Aorta (tissue), 5 donors: ENCODE data around the gene PPP2R2D. TPM values are rescaled to one million over a fixed set of nuclear protein-coding genes. Genes with fewer than 3 reads are reported as not detected.

ENCODE experiments used
- ATAC-seq: fragments of 200-7000 bp; cut with Tn5 transposase; one replicate; pipeline ENCODE4 v1.9.1; 2022; ENCODE audit warnings: moderate library complexity; ENCODE audit not compliant: low FRiP score
- DNase-seq, 2 donors: peaks; one replicate each; pipeline ENCODE4 v3.0.0-alpha.2; 2020
- H3K27ac ChIP-seq, 2 donors: one replicate each; pipeline ENCODE4 v1.5.1; 2013; ENCODE audit warnings: low read length in 2 of 2, mild to moderate bottlenecking in 2 of 2, moderate library complexity in 2 of 2, control low read depth in 1 of 2, inconsistent platforms in 1 of 2, low read depth in 1 of 2
- H3K27me3 ChIP-seq, 2 donors: one replicate each; pipeline ENCODE4 v1.6.1; 2013; ENCODE audit warnings: control low read depth in 1 of 2, low read length in 1 of 2, mild to moderate bottlenecking in 1 of 2, moderate library complexity in 1 of 2; ENCODE audit not compliant: insufficient read depth in 2 of 2, control insufficient read depth in 1 of 2
- H3K36me3 ChIP-seq, 2 donors: one replicate each; pipeline ENCODE4 v1.6.1; 2013; ENCODE audit warnings: control low read depth in 1 of 2, low read length in 1 of 2, mild to moderate bottlenecking in 1 of 2; ENCODE audit not compliant: insufficient read depth in 2 of 2, control insufficient read depth in 1 of 2
- H3K4me1 ChIP-seq, 2 donors: one replicate each; pipeline ENCODE4 v1.6.1; 2013; ENCODE audit warnings: low read length in 2 of 2, control low read depth in 1 of 2, mild to moderate bottlenecking in 1 of 2, moderate library complexity in 1 of 2; ENCODE audit not compliant: insufficient read depth in 2 of 2, control insufficient read depth in 1 of 2
- H3K4me3 ChIP-seq, 2 donors: one replicate each; pipeline ENCODE4 v1.5.1; 2013; ENCODE audit warnings: low read length in 2 of 2, control low read depth in 1 of 2, mild to moderate bottlenecking in 1 of 2
- H3K9me3 ChIP-seq: one replicate; pipeline ENCODE4 v1.6.1; 2013; ENCODE audit warnings: mild to moderate bottlenecking, low read length; ENCODE audit not compliant: control insufficient read depth
- WGBS, 2 donors: extraction: QIAGEN DNeasy Blood & Tissue Kit; methylation state at CpG; one replicate each; pipeline ENCODE4 v1.1.7; 2013; 5-methylcytosine and 5-hydroxymethylcytosine counted together
- intact Hi-C, 2 donors: fragments of 100-400 bp; cut with DNase I; formaldehyde crosslinking; loops; one replicate each; pipeline versions ENCODE4 v1.14.2 to v1.15.0; 2022
- polyA plus RNA-seq, 2 donors: library from polyadenylated mRNA; stranded (reverse); fragments of 200-250 nt; gene quantifications; one replicate each; pipeline ENCODE4 v1.2.3, GENCODE V29; 2013
- total RNA-seq, 2 donors: library from RNA; stranded (reverse); fragmentation: NEBNext Ultra II Directional; extraction: Animal tissue kit (Norgen Biotek cat#: 25700); gene quantifications; one replicate each; pipeline ENCODE4 v1.2.1, GENCODE V29; 2021
- donor health status: healthy with polysubstance abuse.
- donor health status: Bipolar disorder and iron deficiency.
- donor health status: DM: no; HTN: no; CAD: no.
- donor health status: DM: no; HTN: no; CAD: no.
- donor health status: DM: yes; HTN: yes; CAD: no.

PPP2R2D gene
- total and polyA plus RNA-seq, 4 donors: 14.0 to 29.4 (median 26.1) TPM

- WGBS, 2 donors: 65 to 72% methylated on average over 32 of the region's 32 CpGs
- intact Hi-C loops: no loop called here
- Histone ChIP-seq H3K36me3 (peaks cover 0 to 2% of the 10 kb centered on the region in 2 donors), H3K27me3 (no peaks in the 10 kb centered on the region), H3K9me3 (no peaks in the 10 kb centered on the region), H3K4me3 (no peak overlapping the region), H3K27ac (no peak overlapping the region), H3K4me1 (no peaks in the 10 kb centered on the region)
- ATAC-seq (no peak), DNase-seq (no peak)
Observed at GRCh38 chr10:131961777-131962662, 61.2 kb downstream of the PPP2R2D start.

- Histone ChIP-seq H3K9me3 (no peaks in the 10 kb centered on the region), H3K36me3 (no peaks in the 10 kb centered on the region), H3K27ac (no peak overlapping the region), H3K4me1 (no peaks in the 10 kb centered on the region), H3K4me3 (no peak overlapping the region), H3K27me3 (no peaks in the 10 kb centered on the region)
- intact Hi-C loops: no loop called here
- DNase-seq (no peak), ATAC-seq (no peak)
- 93 to 95% methylated on average over 20 of the region's 20 CpGs for WGBS, 2 donors
Observed at GRCh38 chr10:131963350-131963749, 62.5 kb downstream of the PPP2R2D start.

GRCh38 chr10:131963811-131964210 is 63.0 kb downstream of the PPP2R2D start:
- intact Hi-C loops: no loop called here
- Histone ChIP-seq H3K9me3 (no peaks in the 10 kb centered on the region), H3K27ac (no peak overlapping the region), H3K36me3 (peaks cover 0 to under 1% of the 10 kb centered on the region in 2 donors), H3K4me1 (no peaks in the 10 kb centered on the region), H3K27me3 (no peaks in the 10 kb centered on the region), H3K4me3 (no peak overlapping the region)
- DNase-seq: no peak
- WGBS, 2 donors: 85 to 89% methylated on average over 9 of the region's 9 CpGs
- no peak for ATAC-seq

- intact Hi-C loops: no loop called here
- no peaks in the 10 kb centered on the region for H3K27me3 ChIP-seq
- H3K27ac ChIP-seq: no peak overlapping the region
- H3K36me3 ChIP-seq: peaks cover 0 to 2% of the 10 kb centered on the region in 2 donors
- H3K4me3 ChIP-seq: no peak overlapping the region
- H3K9me3 ChIP-seq: no peaks in the 10 kb centered on the region
- H3K4me1 ChIP-seq: no peaks in the 10 kb centered on the region
- no peak for ATAC-seq
- 94% methylated on average over 9 of the region's 9 CpGs for WGBS, 2 donors
- no peak for DNase-seq
Observed at GRCh38 chr10:131964298-131964697, 63.5 kb downstream of the PPP2R2D start.

GRCh38 chr10:131968949-131969348 is 68.1 kb downstream of the PPP2R2D start:
- Histone ChIP-seq H3K27me3 (no peaks in the 10 kb centered on the region), H3K36me3 (peaks cover 0 to 3% of the 10 kb centered on the region in 2 donors), H3K9me3 (no peaks in the 10 kb centered on the region), H3K27ac (no peak overlapping the region), H3K4me1 (no peaks in the 10 kb centered on the region), H3K4me3 (no peak overlapping the region)
- intact Hi-C loops: no loop called here
- no peak for ATAC-seq
- DNase-seq: no peak
- WGBS, 2 donors: 90 to 95% methylated on average over 13 of the region's 13 CpGs

- H3K27me3 ChIP-seq: no peaks in the 10 kb centered on the region
- WGBS, 2 donors: 96 to 98% methylated on average over 18 of the region's 18 CpGs
- ATAC-seq (no peak), DNase-seq (no peak)
- peaks cover 0 to 3% of the 10 kb centered on the region in 2 donors for H3K36me3 ChIP-seq
- no peak overlapping the region for H3K4me3 ChIP-seq
- H3K27ac ChIP-seq: no peak overlapping the region
- no peaks in the 10 kb centered on the region for H3K4me1 ChIP-seq
- intact Hi-C loops: no loop called here
- no peaks in the 10 kb centered on the region for H3K9me3 ChIP-seq
Observed at GRCh38 chr10:131970946-131971345, 70.1 kb downstream of the PPP2R2D start.

GRCh38 chr10:131971591-131971990 is 70.8 kb downstream of the PPP2R2D start:
- intact Hi-C loops: no loop called here
- 94 to 95% methylated on average over 7 of the region's 7 CpGs for WGBS, 2 donors
- Histone ChIP-seq H3K27me3 (no peaks in the 10 kb centered on the region), H3K36me3 (peaks cover 0 to 3% of the 10 kb centered on the region in 2 donors), H3K9me3 (no peaks in the 10 kb centered on the region), H3K4me3 (no peak overlapping the region), H3K4me1 (no peaks in the 10 kb centered on the region), H3K27ac (no peak overlapping the region)
- DNase-seq (no peak), ATAC-seq (no peak)

- Histone ChIP-seq H3K4me1 (no peaks in the 10 kb centered on the region), H3K27ac (no peak overlapping the region), H3K9me3 (no peaks in the 10 kb centered on the region), H3K4me3 (no peak overlapping the region), H3K27me3 (no peaks in the 10 kb centered on the region), H3K36me3 (peaks cover 0 to 3% of the 10 kb centered on the region in 2 donors)
- intact Hi-C loops: no loop called here
- DNase-seq (no peak), ATAC-seq (peak; percentile 13)
- 51 to 57% methylated on average over 11 of the region's 11 CpGs for WGBS, 2 donors
Observed at GRCh38 chr10:131972474-131973071, 71.8 kb downstream of the PPP2R2D start.
